T-helper 1 cell treated with Interleukin-12 subunit alpha and Interleukin-12 subunit beta and Interleukin-4 antibody, amounts not matched to agents 30 μg/mL and 1 μg/mL, for 36 hours (primary cell): ENCODE results near the gene MAOB.
"Not testable (repeated sequence)": the region's sequence is repeated elsewhere in the genome, so short reads cannot be mapped to it uniquely, and the experiment has no call there.

Experiments
- H3K27ac Mint-ChIP-seq: one replicate; pipeline ENCODE4 v1.8.0; 2021; ENCODE audit warnings: mild to moderate bottlenecking, mixed read lengths
- H3K27me3 Mint-ChIP-seq: one replicate; pipeline ENCODE4 v1.8.0; 2021; ENCODE audit warnings: low read depth, mixed read lengths
- H3K36me3 Mint-ChIP-seq: one replicate; pipeline ENCODE4 v1.8.0; 2021; ENCODE audit warnings: low read depth, mixed read lengths
- H3K4me1 Mint-ChIP-seq: one replicate; pipeline ENCODE4 v1.8.0; 2021; ENCODE audit warnings: low read depth, mixed read lengths
- H3K4me3 Mint-ChIP-seq: one replicate; pipeline ENCODE4 v1.8.0; 2021; ENCODE audit warnings: mild to moderate bottlenecking, moderate library complexity, mixed read lengths
- H3K9me3 Mint-ChIP-seq: one replicate; pipeline ENCODE4 v1.8.0; 2021; ENCODE audit warnings: mixed read lengths

The MAOB gene

DNA sequence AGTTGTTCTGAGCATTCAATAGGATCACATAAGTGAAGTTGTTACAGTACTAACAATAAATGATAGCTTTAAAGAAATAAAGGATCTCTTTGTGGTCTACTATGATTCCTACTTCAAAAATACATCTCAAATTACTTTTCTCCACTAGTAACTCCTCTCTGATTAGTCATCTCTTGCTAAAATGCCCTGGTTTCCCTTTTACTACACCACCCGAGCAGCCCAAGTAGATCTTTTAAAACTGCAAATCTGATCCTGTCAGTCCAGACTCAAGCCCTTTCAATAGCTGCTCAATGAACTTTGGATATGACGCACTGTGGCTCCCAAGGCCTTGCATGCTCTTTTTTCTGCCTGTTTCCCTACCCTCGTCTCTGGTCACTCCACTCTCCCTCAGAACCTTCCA lies 128.6 kb downstream of the MAOB start:
- H3K36me3 Mint-ChIP-seq: no peaks in the 10 kb centered on the region
- no peaks in the 10 kb centered on the region for H3K4me1 Mint-ChIP-seq
- no peaks in the 10 kb centered on the region for H3K9me3 Mint-ChIP-seq
- no peaks in the 10 kb centered on the region for H3K27me3 Mint-ChIP-seq
- H3K4me3 Mint-ChIP-seq: no peak overlapping the region
- H3K27ac Mint-ChIP-seq: no peak overlapping the region

DNA sequence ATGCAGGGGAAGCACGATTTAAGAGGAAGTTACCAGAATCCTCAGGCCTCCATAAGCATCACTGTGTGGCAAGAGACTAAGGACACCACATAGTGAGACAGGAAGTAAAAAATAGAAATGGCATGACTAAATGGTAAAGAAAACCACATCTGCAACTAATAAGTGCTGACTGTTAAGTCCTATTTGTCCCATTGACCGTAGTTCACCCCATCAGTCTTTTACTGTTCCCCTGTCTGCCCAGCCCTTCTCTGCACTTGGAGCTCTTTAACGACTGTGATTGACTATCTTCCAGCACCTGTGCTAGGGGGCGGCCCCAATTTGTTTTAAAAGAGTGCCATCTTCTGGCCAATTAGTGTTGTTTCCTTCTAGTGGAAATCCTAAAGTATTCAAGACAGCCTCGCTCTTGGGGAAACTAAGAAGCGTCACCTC lies 132.0 kb downstream of the MAOB start:
- H3K27me3 Mint-ChIP-seq: no peaks in the 10 kb centered on the region
- no peaks in the 10 kb centered on the region for H3K36me3 Mint-ChIP-seq
- H3K4me1 Mint-ChIP-seq: no peaks in the 10 kb centered on the region
- H3K27ac Mint-ChIP-seq: no peak overlapping the region
- no peak overlapping the region for H3K4me3 Mint-ChIP-seq
- H3K9me3 Mint-ChIP-seq: no peaks in the 10 kb centered on the region

DNA sequence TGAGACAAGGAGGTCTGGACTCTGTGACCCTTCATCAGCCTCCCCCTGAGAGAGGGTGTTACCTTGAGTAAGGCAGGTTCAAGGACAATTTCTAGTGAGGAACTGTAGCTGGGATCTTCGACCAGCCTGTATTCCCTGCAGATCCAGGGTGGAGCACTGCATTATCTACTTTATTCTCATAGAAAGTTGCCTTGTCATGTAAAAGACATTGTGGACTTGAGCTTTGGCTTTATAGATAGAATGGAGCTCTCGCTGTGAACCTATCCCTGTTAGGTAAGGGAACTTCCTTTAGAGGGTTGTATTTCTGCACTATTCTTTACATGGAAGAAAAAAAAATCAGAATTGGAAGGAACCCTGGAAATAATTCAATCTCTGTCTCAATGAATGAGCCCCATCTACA lies 134.8 kb downstream of the MAOB start:
- H3K27me3 Mint-ChIP-seq: no peaks in the 10 kb centered on the region

GRCh38 chrX:43745938-43746721 lies 136.1 kb downstream of the MAOB start:
- Mint-ChIP-seq H3K9me3 (no peaks in the 10 kb centered on the region), H3K27me3 (no peaks in the 10 kb centered on the region), H3K4me1 (no peaks in the 10 kb centered on the region), H3K4me3 (no peak overlapping the region), H3K36me3 (no peaks in the 10 kb centered on the region), H3K27ac (no peak overlapping the region)

More for the DNA sequence above, 134.8 kb downstream of the MAOB start:
- Mint-ChIP-seq H3K9me3 (no peaks in the 10 kb centered on the region), H3K4me1 (no peaks in the 10 kb centered on the region), H3K27ac (no peak overlapping the region), H3K36me3 (no peaks in the 10 kb centered on the region), H3K4me3 (no peak overlapping the region)

DNA sequence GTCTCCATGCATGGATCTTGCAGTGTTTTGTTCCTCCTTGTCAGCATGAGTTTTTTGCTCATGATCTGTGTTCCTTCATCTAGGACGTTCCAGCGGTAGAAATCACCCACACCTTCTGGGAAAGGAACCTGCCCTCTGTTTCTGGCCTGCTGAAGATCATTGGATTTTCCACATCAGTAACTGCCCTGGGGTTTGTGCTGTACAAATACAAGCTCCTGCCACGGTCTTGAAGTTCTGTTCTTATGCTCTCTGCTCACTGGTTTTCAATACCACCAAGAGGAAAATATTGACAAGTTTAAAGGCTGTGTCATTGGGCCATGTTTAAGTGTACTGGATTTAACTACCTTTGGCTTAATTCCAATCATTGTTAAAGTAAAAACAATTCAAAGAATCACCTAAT lies 138.0 kb downstream of the MAOB start:
- no peaks in the 10 kb centered on the region for H3K9me3 Mint-ChIP-seq
- no peaks in the 10 kb centered on the region for H3K27me3 Mint-ChIP-seq
- H3K36me3 Mint-ChIP-seq: no peaks in the 10 kb centered on the region
- no peaks in the 10 kb centered on the region for H3K4me1 Mint-ChIP-seq
- H3K4me3 Mint-ChIP-seq: no peak overlapping the region
- no peak overlapping the region for H3K27ac Mint-ChIP-seq

GRCh38 chrX:43743100-43743822 lies 139.0 kb downstream of the MAOB start:
- Mint-ChIP-seq H3K36me3 (no peaks in the 10 kb centered on the region), H3K27me3 (no peaks in the 10 kb centered on the region), H3K4me3 (no peak overlapping the region), H3K4me1 (no peaks in the 10 kb centered on the region), H3K9me3 (no peaks in the 10 kb centered on the region), H3K27ac (no peak overlapping the region)

- Mint-ChIP-seq H3K27ac (no peak overlapping the region), H3K9me3 (no peaks in the 10 kb centered on the region)
Measured at GRCh38 chrX:43741843-43742573, 140.2 kb downstream of the MAOB start.

GRCh38 chrX:43735957-43736356 lies 146.3 kb downstream of the MAOB start:
- Mint-ChIP-seq H3K4me1 (no peaks in the 10 kb centered on the region), H3K4me3 (no peak overlapping the region), H3K36me3 (no peaks in the 10 kb centered on the region), H3K27me3 (no peaks in the 10 kb centered on the region), H3K27ac (no peak overlapping the region), H3K9me3 (no peaks in the 10 kb centered on the region)

More at GRCh38 chrX:43741843-43742573, 140.2 kb downstream of the MAOB start:
- no peaks in the 10 kb centered on the region for H3K36me3 Mint-ChIP-seq
- no peaks in the 10 kb centered on the region for H3K27me3 Mint-ChIP-seq
- H3K4me3 Mint-ChIP-seq: no peak overlapping the region
- H3K4me1 Mint-ChIP-seq: no peaks in the 10 kb centered on the region

- H3K36me3 Mint-ChIP-seq: no peaks in the 10 kb centered on the region
- no peaks in the 10 kb centered on the region for H3K9me3 Mint-ChIP-seq
- H3K4me3 Mint-ChIP-seq: no peak overlapping the region
- no peaks in the 10 kb centered on the region for H3K27me3 Mint-ChIP-seq
- H3K27ac Mint-ChIP-seq: no peak overlapping the region
- no peaks in the 10 kb centered on the region for H3K4me1 Mint-ChIP-seq
Measured at GRCh38 chrX:43735534-43735933, 146.7 kb downstream of the MAOB start.

GRCh38 chrX:43734444-43734843 lies 147.8 kb downstream of the MAOB start:
- Mint-ChIP-seq H3K4me3 (no peak overlapping the region), H3K27me3 (no peaks in the 10 kb centered on the region), H3K9me3 (no peaks in the 10 kb centered on the region), H3K36me3 (no peaks in the 10 kb centered on the region), H3K4me1 (no peaks in the 10 kb centered on the region), H3K27ac (no peak overlapping the region)

DNA sequence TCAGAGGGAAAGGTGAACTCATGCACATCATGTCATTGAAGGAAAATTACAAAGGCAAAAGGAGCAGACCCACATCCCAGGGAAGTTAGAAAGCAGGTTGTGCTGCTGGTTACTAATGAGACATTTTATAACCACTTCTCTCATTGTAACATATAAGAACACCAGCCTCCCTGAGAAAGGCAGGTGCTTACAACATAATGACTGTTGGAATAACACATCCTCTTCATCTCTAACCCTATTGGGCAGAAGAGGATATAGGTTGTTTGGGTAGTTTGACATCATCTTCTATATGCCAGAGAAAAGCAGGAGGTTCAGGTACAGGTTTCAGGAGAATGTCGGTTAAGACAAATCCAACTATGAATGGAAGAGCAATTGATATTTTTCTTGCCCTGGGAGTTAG lies 148.6 kb downstream of the MAOB start:
- Mint-ChIP-seq H3K9me3 (no peaks in the 10 kb centered on the region), H3K4me3 (no peak overlapping the region), H3K36me3 (no peaks in the 10 kb centered on the region), H3K4me1 (no peaks in the 10 kb centered on the region), H3K27ac (no peak overlapping the region), H3K27me3 (no peaks in the 10 kb centered on the region)

GRCh38 chrX:43731086-43731485 lies 151.2 kb downstream of the MAOB start:
- H3K9me3 Mint-ChIP-seq: no peaks in the 10 kb centered on the region
- H3K4me1 Mint-ChIP-seq: no peaks in the 10 kb centered on the region
- H3K4me3 Mint-ChIP-seq: no peak overlapping the region
- no peak overlapping the region for H3K27ac Mint-ChIP-seq
- no peaks in the 10 kb centered on the region for H3K36me3 Mint-ChIP-seq
- no peaks in the 10 kb centered on the region for H3K27me3 Mint-ChIP-seq

- no peaks in the 10 kb centered on the region for H3K36me3 Mint-ChIP-seq
- H3K4me3 Mint-ChIP-seq: no peak overlapping the region
- no peaks in the 10 kb centered on the region for H3K9me3 Mint-ChIP-seq
- no peaks in the 10 kb centered on the region for H3K27me3 Mint-ChIP-seq
- no peaks in the 10 kb centered on the region for H3K4me1 Mint-ChIP-seq
- no peak overlapping the region for H3K27ac Mint-ChIP-seq
Measured at GRCh38 chrX:43728966-43729365, 153.3 kb downstream of the MAOB start.

DNA sequence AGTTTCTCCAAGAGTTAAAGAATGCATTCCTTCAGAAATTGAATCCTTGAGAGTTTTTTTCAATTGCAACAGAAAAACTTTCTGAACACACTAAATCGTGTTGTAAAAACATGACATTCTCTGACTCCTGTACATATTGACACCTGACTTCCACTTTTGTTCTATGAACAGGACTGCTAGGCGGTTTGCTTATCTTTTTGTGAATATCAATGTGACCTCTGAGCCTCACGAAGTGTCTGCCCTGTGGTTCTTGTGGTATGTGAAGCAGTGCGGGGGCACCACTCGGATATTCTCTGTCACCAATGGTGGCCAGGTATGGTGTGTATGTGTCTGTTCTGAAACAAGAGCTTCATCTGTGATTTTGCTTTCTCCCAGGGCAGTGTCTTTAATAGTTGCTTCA lies 154.2 kb downstream of the MAOB start:
- Mint-ChIP-seq H3K4me1 (no peaks in the 10 kb centered on the region), H3K27me3 (no peaks in the 10 kb centered on the region), H3K36me3 (no peaks in the 10 kb centered on the region), H3K9me3 (no peaks in the 10 kb centered on the region), H3K27ac (no peak overlapping the region), H3K4me3 (no peak overlapping the region)

DNA sequence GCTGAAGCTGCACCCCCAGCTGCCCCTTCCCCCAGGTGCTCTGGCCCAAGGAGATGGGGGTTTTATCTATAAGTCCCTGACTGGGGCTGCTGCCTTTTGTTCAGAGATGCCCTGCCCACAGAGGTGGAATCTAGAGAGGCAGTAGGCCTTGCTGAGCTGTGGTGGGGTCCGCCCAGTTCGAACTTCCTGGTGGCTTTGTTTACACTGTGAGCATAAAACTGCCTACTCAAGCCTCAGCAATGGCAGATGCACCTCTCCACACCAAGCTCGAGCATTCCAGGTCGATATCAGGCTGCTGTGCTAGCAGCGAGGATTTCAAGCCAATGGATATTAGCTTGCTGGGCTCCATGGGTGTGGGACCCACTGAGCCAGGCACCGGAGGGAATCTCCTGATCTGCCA lies 155.0 kb downstream of the MAOB start:
- H3K27me3 Mint-ChIP-seq, H3K36me3 Mint-ChIP-seq, H3K4me1 Mint-ChIP-seq, H3K9me3 Mint-ChIP-seq, H3K27ac Mint-ChIP-seq, H3K4me3 Mint-ChIP-seq: not testable (repeated sequence)
